Duodenal mucosa (tissue), 2 donors: Measurements from ENCODE around the gene HLA-DRA.

Experiments
- H3K27ac ChIP-seq: one replicate; pipeline ENCODE4 v1.7.0; 2013; ENCODE audit warnings: low read depth, low read length
- H3K27me3 ChIP-seq, 2 donors: one replicate each; pipeline ENCODE4 v1.7.0; 2013; ENCODE audit warnings: low read length in 2 of 2, control low read depth in 1 of 2; ENCODE audit not compliant: insufficient read depth in 2 of 2, control insufficient read depth in 1 of 2
- H3K36me3 ChIP-seq, 2 donors: one replicate each; pipeline ENCODE4 v1.7.0; 2013; ENCODE audit warnings: low read length in 2 of 2, control low read depth in 1 of 2; ENCODE audit not compliant: insufficient read depth in 2 of 2, control insufficient read depth in 1 of 2
- H3K4me1 ChIP-seq, 2 donors: one replicate each; pipeline ENCODE4 v1.7.0; 2013; ENCODE audit warnings: low read length in 2 of 2, control low read depth in 1 of 2; ENCODE audit not compliant: insufficient read depth in 2 of 2, control insufficient read depth in 1 of 2
- H3K4me3 ChIP-seq, 2 donors: one replicate each; pipeline ENCODE4 v1.7.0; 2013; ENCODE audit warnings: low read length in 2 of 2, low read depth in 1 of 2
- H3K9ac ChIP-seq, 2 donors: one replicate each; pipeline ENCODE4 v1.7.0; 2013; ENCODE audit warnings: low read length in 2 of 2, low read depth in 1 of 2
- H3K9me3 ChIP-seq, 2 donors: one replicate each; pipeline ENCODE4 v1.7.0; 2013; ENCODE audit warnings: low read length in 2 of 2, control low read depth in 1 of 2; ENCODE audit not compliant: control insufficient read depth in 1 of 2

Gene HLA-DRA

GRCh38 chr6:32439602-32440214 lies at the start of gene HLA-DRA:
HLA-DRA (plus strand) TSS chr6:32439887; CDS start chr6:32439951, 64 bp downstream.
- Histone ChIP-seq H3K4me1 (peaks cover 0 to 11% of the 10 kb centered on the region in 2 donors), H3K27me3 (no peaks in the 10 kb centered on the region), H3K9me3 (no peaks in the 10 kb centered on the region), H3K36me3 (peaks cover 12 to 26% of the 10 kb centered on the region in 2 donors), H3K9ac (peak within 1 kb of the TSS; percentile 79 to 85), H3K27ac (peak within 1 kb of the TSS; percentile 37), H3K4me3 (peak within 1 kb of the TSS; percentile 75 to 85)

- Histone ChIP-seq H3K4me3 (no peak overlapping the region), H3K9me3 (no peaks in the 10 kb centered on the region), H3K27ac (no peak overlapping the region), H3K4me1 (peaks cover 12 to 18% of the 10 kb centered on the region in 2 donors), H3K9ac (no peak overlapping the region), H3K27me3 (no peaks in the 10 kb centered on the region), H3K36me3 (no peaks in the 10 kb centered on the region)
These were observed 48.2 kb upstream of the HLA-DRA start for GRCh38 chr6:32391505-32391904.

DNA sequence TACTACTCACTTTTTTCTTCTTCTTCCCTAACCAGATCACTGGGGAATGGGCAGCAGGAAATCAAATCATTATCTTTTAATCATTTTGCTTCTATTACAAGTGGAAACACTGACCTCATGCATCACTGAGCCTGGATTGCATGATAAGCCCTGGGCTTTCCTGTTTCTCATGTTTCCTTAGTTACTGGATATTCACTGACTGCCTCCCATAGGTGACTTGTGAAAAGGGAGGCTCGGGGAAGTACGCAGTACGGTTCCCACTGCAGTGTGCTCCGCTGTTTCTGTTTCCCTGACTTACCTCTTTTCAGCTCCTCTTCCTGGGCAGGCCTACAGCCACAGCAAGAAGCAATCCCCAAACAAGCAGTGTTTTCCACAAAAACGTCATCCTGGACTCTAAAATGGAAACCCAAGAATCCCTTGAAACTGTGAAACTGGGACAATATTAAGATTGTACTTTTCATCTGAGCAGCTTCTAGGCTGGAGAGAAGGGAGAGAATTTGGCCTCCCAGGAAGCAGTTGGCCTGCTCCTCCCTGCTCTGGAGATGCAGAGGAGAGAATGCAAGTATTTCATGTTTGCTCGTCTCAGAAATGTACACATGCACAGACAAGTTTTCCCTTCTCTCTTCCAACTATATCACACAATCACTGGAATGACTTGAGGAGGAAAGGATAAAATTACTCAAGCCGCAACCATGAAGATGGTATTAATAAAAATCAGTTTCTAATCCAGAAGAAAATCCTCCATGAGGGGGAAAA lies 45.8 kb upstream of the HLA-DRA start:
- Histone ChIP-seq H3K36me3 (no peaks in the 10 kb centered on the region), H3K4me3 (no peak overlapping the region), H3K9me3 (no peaks in the 10 kb centered on the region), H3K27me3 (no peaks in the 10 kb centered on the region), H3K9ac (no peak overlapping the region), H3K4me1 (no peaks in the 10 kb centered on the region), H3K27ac (no peak overlapping the region)

DNA sequence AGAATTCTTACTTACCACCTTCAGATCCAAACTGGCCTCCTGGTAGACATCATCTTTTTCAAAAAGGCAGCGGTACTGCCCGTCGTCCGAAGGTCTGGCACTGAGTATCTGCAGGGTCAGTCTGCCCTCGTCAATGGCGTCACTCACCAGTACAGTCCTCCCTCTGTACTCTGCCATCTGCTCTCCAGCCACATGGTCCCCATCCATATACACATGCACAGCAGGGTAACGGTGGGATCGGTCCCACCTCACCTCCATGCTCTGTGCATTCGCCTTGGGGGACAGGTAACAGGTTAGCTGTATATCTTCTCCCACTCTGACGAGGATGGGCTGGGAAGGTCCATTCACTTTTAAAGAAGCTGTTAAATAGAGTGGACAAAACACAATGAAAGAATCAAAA lies 43.7 kb upstream of the HLA-DRA start:
- Histone ChIP-seq H3K9me3 (no peaks in the 10 kb centered on the region), H3K4me1 (no peaks in the 10 kb centered on the region), H3K4me3 (no peak overlapping the region), H3K27me3 (no peaks in the 10 kb centered on the region), H3K27ac (no peak overlapping the region), H3K9ac (no peak overlapping the region), H3K36me3 (no peaks in the 10 kb centered on the region)

- no peak overlapping the region for H3K9ac ChIP-seq
- H3K36me3 ChIP-seq, result no peaks in the 10 kb centered on the region
- H3K4me3 ChIP-seq, result no peak overlapping the region
- no peak overlapping the region for H3K27ac ChIP-seq
- H3K4me1 ChIP-seq, result no peaks in the 10 kb centered on the region
- H3K9me3 ChIP-seq, result no peaks in the 10 kb centered on the region
- no peaks in the 10 kb centered on the region for H3K27me3 ChIP-seq
These were observed 42.3 kb upstream of the HLA-DRA start for GRCh38 chr6:32397252-32397920.

- no peak overlapping the region for H3K9ac ChIP-seq
- H3K36me3 ChIP-seq, result no peaks in the 10 kb centered on the region
- H3K4me3 ChIP-seq, result no peak overlapping the region
- H3K27me3 ChIP-seq, result peaks cover 5 to 6% of the 10 kb centered on the region in 2 donors
- no peak overlapping the region for H3K27ac ChIP-seq
- H3K4me1 ChIP-seq, result no peaks in the 10 kb centered on the region
- no peaks in the 10 kb centered on the region for H3K9me3 ChIP-seq
These were observed 38.3 kb upstream of the HLA-DRA start for GRCh38 chr6:32401284-32401963.

GRCh38 chr6:32402812-32403211 lies 36.9 kb upstream of the HLA-DRA start:
- Histone ChIP-seq H3K4me1 (peaks cover 9 to 12% of the 10 kb centered on the region in 2 donors), H3K27ac (no peak overlapping the region), H3K4me3 (no peak overlapping the region), H3K9me3 (no peaks in the 10 kb centered on the region), H3K36me3 (no peaks in the 10 kb centered on the region), H3K27me3 (peaks cover 6 to 7% of the 10 kb centered on the region in 2 donors), H3K9ac (no peak overlapping the region)

DNA sequence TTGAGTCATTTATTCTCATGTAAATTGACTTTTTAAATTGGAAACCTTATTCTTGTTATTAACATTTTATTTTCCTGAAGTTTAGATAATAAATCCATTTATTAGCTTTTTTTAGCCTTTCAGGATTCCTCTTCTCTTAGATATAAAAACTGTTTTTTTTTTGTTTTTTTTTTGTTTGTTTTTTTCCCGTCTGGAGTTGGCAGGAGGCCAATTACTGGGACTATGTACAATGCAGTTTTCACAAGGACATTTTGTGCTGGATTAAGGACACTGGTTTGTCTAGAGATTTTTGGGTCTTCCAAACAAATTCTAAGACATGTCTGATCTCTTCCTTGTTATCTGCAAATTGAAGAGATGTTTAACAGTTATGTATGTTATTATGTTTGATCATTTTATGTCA lies 34.0 kb upstream of the HLA-DRA start:
- Histone ChIP-seq H3K27me3 (peaks cover 6 to 7% of the 10 kb centered on the region in 2 donors), H3K27ac (no peak overlapping the region)

GRCh38 chr6:32406197-32406596 lies 33.5 kb upstream of the HLA-DRA start:
- H3K27ac ChIP-seq, result no peak overlapping the region
- no peak overlapping the region for H3K4me3 ChIP-seq
- H3K9me3 ChIP-seq, result no peaks in the 10 kb centered on the region
- H3K4me1 ChIP-seq, result peaks cover 16 to 17% of the 10 kb centered on the region in 2 donors
- peaks cover 6 to 7% of the 10 kb centered on the region in 2 donors for H3K27me3 ChIP-seq
- no peaks in the 10 kb centered on the region for H3K36me3 ChIP-seq
- H3K9ac ChIP-seq, result no peak overlapping the region

More for the DNA sequence above, 34.0 kb upstream of the HLA-DRA start:
- H3K9ac ChIP-seq, result no peak overlapping the region
- H3K4me1 ChIP-seq, result peaks cover 14% of the 10 kb centered on the region in 2 donors
- no peaks in the 10 kb centered on the region for H3K36me3 ChIP-seq
- no peaks in the 10 kb centered on the region for H3K9me3 ChIP-seq
- no peak overlapping the region for H3K4me3 ChIP-seq

DNA sequence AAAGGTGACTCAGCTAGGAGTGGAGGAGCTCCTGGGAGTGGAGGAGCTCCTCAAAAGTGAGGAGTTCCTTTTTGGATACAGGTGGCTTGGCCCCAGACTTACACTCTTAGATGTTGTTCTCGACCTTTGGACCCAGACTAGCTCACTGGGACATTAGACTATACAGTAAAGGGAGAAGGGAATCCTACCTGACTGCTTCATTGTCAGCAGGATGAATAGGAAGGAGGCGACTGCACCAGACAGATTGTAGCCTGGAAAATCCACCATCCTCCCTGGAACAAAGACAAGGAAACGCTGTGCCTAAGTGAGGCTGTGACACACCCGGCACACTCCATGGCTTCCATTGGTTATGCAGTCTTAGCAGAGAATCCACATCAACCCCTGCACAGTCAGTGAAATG lies 32.8 kb upstream of the HLA-DRA start, which contains the start of gene BTNL2:
Gene BTNL2 (minus strand): TSS at position 325 of the 400 bp plus-strand sequence. CDS start 58 bp downstream, at position 267.
- Histone ChIP-seq H3K9me3 (no peaks in the 10 kb centered on the region), H3K27me3 (peaks cover 6 to 7% of the 10 kb centered on the region in 2 donors), H3K4me1 (peaks cover 23% of the 10 kb centered on the region in 2 donors), H3K9ac (no peak within 1 kb of the TSS), H3K4me3 (no peak within 1 kb of the TSS), H3K36me3 (no peaks in the 10 kb centered on the region), H3K27ac (no peak within 1 kb of the TSS)
